Astrocyte (in vitro differentiated cells and primary cell): ENCODE results near the gene ELK4. TPM values are rescaled to one million over a fixed set of nuclear protein-coding genes. Genes with fewer than 3 reads are reported as not detected.

ENCODE experiments used
- DNase-seq: peaks from one replicate; pipeline ENCODE4 v3.0.0-alpha.2; 2010; ENCODE audit warnings: low read depth
- FAIRE-seq: peaks from 2 replicates; lab custom pipeline; 2011; peaks lifted over from hg19 to GRCh38; lab: Jason Lieb, UNC
- H2AFZ ChIP-seq: 2 replicates; pipeline ENCODE4 v1.6.0; 2012; ENCODE audit warnings: low read depth, low read length, inconsistent platforms
- H3K27ac ChIP-seq: 2 replicates; pipeline ENCODE4 v1.5.1; 2011; ENCODE audit warnings: low read depth, low read length, inconsistent platforms
- H3K27me3 ChIP-seq: 2 replicates; pipeline ENCODE4 v1.6.0; 2011; ENCODE audit warnings: low read length, inconsistent platforms; ENCODE audit not compliant: insufficient read depth
- H3K36me3 ChIP-seq: 2 replicates; pipeline ENCODE4 v1.5.1; 2011; ENCODE audit warnings: low read length, inconsistent platforms; ENCODE audit not compliant: insufficient read depth
- H3K4me1 ChIP-seq: 2 replicates; pipeline ENCODE4 v1.5.1; 2011; ENCODE audit warnings: low read length, inconsistent platforms; ENCODE audit not compliant: insufficient read depth
- H3K4me2 ChIP-seq: 2 replicates; pipeline ENCODE4 v1.6.0; 2012; ENCODE audit warnings: low read length, inconsistent platforms
- H3K4me3 ChIP-seq: 2 replicates; pipeline ENCODE4 v1.5.1; 2011; ENCODE audit warnings: low read depth, mild to moderate bottlenecking, low read length, inconsistent platforms; ENCODE audit not compliant: insufficient read depth
- H3K79me2 ChIP-seq: 2 replicates; pipeline ENCODE4 v1.6.0; 2012; ENCODE audit warnings: mild to moderate bottlenecking, low read length, inconsistent platforms; ENCODE audit not compliant: insufficient read depth
- H3K9ac ChIP-seq: 2 replicates; pipeline ENCODE4 v1.6.0; 2012; ENCODE audit warnings: mild to moderate bottlenecking, low read length, inconsistent platforms
- H3K9me3 ChIP-seq: 2 replicates; pipeline ENCODE4 v1.5.1; 2012; ENCODE audit warnings: low read depth, mild to moderate bottlenecking, low read length, inconsistent platforms; ENCODE audit not compliant: insufficient read depth
- H4K20me1 ChIP-seq: 2 replicates; pipeline ENCODE4 v1.6.0; 2012; ENCODE audit warnings: low read length, inconsistent platforms; ENCODE audit not compliant: insufficient read depth
- H3K27ac Mint-ChIP-seq: one replicate; pipeline ENCODE4 v1.8.0; 2021; ENCODE audit warnings: mild to moderate bottlenecking, mixed read lengths; ENCODE audit not compliant: unreplicated experiment
- H3K27me3 Mint-ChIP-seq: one replicate; pipeline ENCODE4 v1.8.0; 2021; ENCODE audit warnings: low read depth, mixed read lengths; ENCODE audit not compliant: unreplicated experiment
- H3K36me3 Mint-ChIP-seq: one replicate; pipeline ENCODE4 v1.8.0; 2021; ENCODE audit warnings: low read depth, mixed read lengths; ENCODE audit not compliant: unreplicated experiment
- H3K4me1 Mint-ChIP-seq: one replicate; pipeline ENCODE4 v1.8.0; 2021; ENCODE audit warnings: low read depth, mixed read lengths; ENCODE audit not compliant: unreplicated experiment
- H3K4me3 Mint-ChIP-seq: one replicate; pipeline ENCODE4 v1.8.0; 2021; ENCODE audit warnings: mild to moderate bottlenecking, moderate library complexity, mixed read lengths; ENCODE audit not compliant: unreplicated experiment
- H3K9me3 Mint-ChIP-seq: one replicate; pipeline ENCODE4 v1.8.0; 2021; ENCODE audit warnings: mild to moderate bottlenecking, mixed read lengths; ENCODE audit not compliant: unreplicated experiment
- CTCF ChIP-seq: IDR thresholded peaks from 2 replicates; pipeline ENCODE4 v1.5.1; 2011; ENCODE audit warnings: low read depth, mild to moderate bottlenecking, inconsistent platforms, low read length, moderate library complexity; ENCODE audit not compliant: insufficient read depth
- EZH2 ChIP-seq: IDR thresholded peaks from 2 replicates; pipeline ENCODE4 v1.6.1; 2012; ENCODE audit warnings: mild to moderate bottlenecking, low read length, inconsistent platforms; ENCODE audit not compliant: insufficient read depth
- total RNA-seq: library from RNA; stranded (reverse); gene quantifications from 2 replicates; pipeline ENCODE4 v1.2.1, GENCODE V29; 2021

ELK4 gene
- total RNA-seq, 1 donor from 2014 or later, result 31.3 TPM

- Histone ChIP-seq H4K20me1 (peaks cover 13% of the 10 kb centered on the region), H3K4me2 (peak within 1 kb of the TSS; percentile 92), H3K36me3 (no peaks in the 10 kb centered on the region), H3K9me3 (no peaks in the 10 kb centered on the region), H3K27me3 (no peaks in the 10 kb centered on the region), H2AFZ (peak within 1 kb of the TSS; percentile 83), H3K79me2 (peaks cover 25% of the 10 kb centered on the region), H3K4me3 (peak within 1 kb of the TSS; percentile 69), H3K4me1 (peaks cover 13% of the 10 kb centered on the region), H3K27ac (peak within 1 kb of the TSS; percentile 63), H3K9ac (peak within 1 kb of the TSS; percentile 82)
- Mint-ChIP-seq H3K27ac (peak within 1 kb of the TSS; percentile 18), H3K36me3 (peaks cover 2% of the 10 kb centered on the region), H3K27me3 (peaks cover 2% of the 10 kb centered on the region), H3K4me1 (peaks cover 13% of the 10 kb centered on the region), H3K4me3 (peak within 1 kb of the TSS; percentile 87), H3K9me3 (no peaks in the 10 kb centered on the region)
- no peak for TF ChIP-seq EZH2
- TF ChIP-seq CTCF, result no peak
- FAIRE-seq, result no peak
- DNase-seq, result no peak
Measured at GRCh38 chr1:205680073-205680851, 48.5 kb upstream of the ELK4 start, which contains the start of gene SLC45A3. TSS of gene SLC45A3 (minus strand) at chr1:205680509. CDS start at chr1:205664656, 15,853 bp downstream.

DNA sequence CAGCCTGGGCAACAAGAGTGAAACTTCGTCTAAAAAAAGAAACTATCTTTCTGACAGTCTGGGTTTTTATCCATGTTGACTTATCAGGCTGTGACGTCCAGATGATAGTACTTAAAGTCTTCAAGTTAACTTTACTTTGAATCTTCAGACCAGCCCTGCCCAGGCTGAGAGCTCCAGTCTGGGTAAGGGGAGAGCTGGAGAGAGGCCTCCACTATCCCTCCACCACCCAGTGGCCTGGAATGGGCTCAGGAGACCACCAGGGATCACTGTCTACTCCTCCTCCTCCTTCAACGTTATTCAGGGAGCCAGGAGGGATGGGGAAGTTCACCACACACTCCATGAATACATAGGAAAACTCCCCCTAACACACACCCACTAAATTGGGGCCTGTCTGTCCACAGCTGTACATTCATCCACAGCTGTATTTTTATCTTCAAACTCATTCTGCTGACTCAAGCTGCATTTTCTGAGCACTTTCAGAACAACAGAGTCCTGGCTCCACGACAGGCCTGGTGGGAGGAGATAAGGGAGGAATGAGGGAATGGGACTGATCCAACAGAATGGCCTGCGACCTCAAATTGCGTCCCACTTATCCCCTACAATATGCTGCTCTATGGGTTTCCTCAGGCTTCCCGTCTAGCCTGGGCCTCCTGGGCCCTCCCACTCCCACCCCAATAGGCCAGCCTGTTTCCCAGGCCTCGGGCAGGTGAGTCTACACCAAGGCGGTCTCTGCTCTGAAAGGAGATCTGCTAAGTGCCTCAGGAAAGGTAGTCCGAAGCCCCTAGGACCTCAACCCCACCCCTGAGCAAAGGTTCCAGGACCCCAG, 46.7 kb upstream of the ELK4 start:
- Mint-ChIP-seq H3K9me3 (no peaks in the 10 kb centered on the region), H3K27ac (peak overlapping the region; percentile 72), H3K4me1 (peaks cover 13% of the 10 kb centered on the region), H3K27me3 (peaks cover 2% of the 10 kb centered on the region), H3K4me3 (peak overlapping the region; percentile 87), H3K36me3 (peaks cover 2% of the 10 kb centered on the region)
- Histone ChIP-seq H3K79me2 (peaks cover 28% of the 10 kb centered on the region), H3K9me3 (no peaks in the 10 kb centered on the region), H4K20me1 (peaks cover 17% of the 10 kb centered on the region), H3K4me2 (peak overlapping the region; percentile 92), H3K4me3 (peak overlapping the region; percentile 69), H3K36me3 (peaks cover 2% of the 10 kb centered on the region), H3K9ac (peak overlapping the region; percentile 82), H3K27ac (peak overlapping the region; percentile 63), H3K4me1 (peaks cover 13% of the 10 kb centered on the region), H2AFZ (peak overlapping the region; percentile 83), H3K27me3 (no peaks in the 10 kb centered on the region)
- no peak for FAIRE-seq
- no peak for TF ChIP-seq EZH2
- TF ChIP-seq CTCF, result no peak
- DNase-seq, result peak; percentile 58
